Measurements from ENCODE around the gene MYO3B.

MYO3B gene

GRCh38 chr2:170228429-170228828 is 50.5 kb downstream of the MYO3B start:
- no peak for TF ChIP-seq CTCF (IDR thresholded peaks at IDR 0.05)

GRCh38 chr2:170229125-170229524 is 51.2 kb downstream of the MYO3B start:
- no peak for TF ChIP-seq CTCF (IDR thresholded peaks at IDR 0.05)

- no peak for TF ChIP-seq CTCF (IDR thresholded peaks at IDR 0.05)
Measured at GRCh38 chr2:170229744-170230143, 51.8 kb downstream of the MYO3B start.

- TF ChIP-seq CTCF (IDR thresholded peaks at IDR 0.05): peak; percentile 58
Measured at GRCh38 chr2:170235860-170236679, 58.1 kb downstream of the MYO3B start.

DNA sequence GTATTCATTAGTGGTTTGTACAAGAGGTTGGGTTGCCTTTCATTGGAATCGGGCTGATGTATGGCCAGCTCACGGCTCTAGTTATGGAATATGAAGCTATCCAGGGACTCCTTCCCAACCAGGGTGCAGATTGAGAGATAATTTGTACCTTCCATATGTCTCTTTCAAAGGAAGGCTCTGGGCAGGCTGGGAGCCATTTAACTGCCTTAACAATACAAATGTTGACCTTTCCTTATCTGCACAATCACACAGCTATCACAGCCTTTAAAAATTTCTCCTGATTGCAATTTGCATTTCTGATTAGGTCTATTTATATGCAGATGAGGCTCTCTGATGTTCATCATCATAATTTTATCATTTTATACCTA is 58.7 kb downstream of the MYO3B start:
- no peak for TF ChIP-seq CTCF (IDR thresholded peaks at IDR 0.05)

DNA sequence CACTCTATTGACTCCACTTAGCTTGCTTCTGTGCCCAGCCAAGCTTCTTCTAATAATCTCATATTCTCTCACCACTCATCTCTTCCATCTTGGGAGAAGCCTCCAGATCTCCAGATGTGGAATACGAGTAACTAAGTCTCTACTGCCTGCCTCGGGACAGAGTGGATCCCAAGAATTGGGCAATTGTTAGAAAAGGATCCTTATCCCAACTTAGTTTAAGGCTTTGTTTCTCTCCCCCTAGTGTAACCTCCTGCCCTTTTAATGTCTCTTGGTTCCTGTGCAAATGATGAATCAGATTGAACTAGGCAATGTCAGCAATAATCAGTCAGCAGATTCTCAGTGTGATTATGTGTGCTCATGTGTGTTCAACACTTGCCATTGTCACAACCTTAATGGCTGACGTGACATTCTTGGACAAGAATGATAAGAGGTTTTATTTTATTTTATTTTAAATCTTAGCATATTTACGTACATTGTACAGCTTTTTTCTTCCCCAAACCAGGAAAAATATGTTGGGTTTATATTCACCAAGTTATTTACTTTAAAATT is 59.7 kb downstream of the MYO3B start:
- no peak for TF ChIP-seq CTCF (IDR thresholded peaks at IDR 0.05)

DNA sequence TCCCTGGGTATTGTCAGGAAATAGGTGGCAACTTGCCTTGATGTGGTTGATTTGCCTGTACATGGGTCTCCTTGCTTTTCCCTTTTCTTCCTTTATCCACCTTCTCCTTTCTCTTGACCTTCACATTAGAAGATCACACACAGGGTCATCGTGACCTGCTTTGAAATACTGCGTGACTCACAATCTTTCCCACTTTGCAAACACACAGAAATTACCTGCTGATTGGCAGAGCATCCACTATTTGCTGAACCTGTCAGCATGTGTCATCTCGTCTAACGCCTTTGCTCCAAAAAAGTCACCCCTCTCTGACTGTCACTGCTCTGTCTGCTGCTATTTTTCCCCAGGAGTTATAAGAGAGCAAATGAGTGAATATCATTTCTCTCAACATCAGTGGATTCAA is 60.8 kb downstream of the MYO3B start:
- no peak for TF ChIP-seq CTCF (IDR thresholded peaks at IDR 0.05)
